ENCODE measurements around the gene DNAI4.

- TF ChIP-seq CTCF (IDR thresholded peaks at IDR 0.05), result no peak
- TF ChIP-seq POLR2AphosphoS5 (IDR thresholded peaks at IDR 0.05), result no peak
Measured at GRCh38 chr1:66778969-66779368, 145.7 kb downstream of the DNAI4 start.
